NCI-H526 treated with DMSO at 0.1 percent for 48 hours (cell line): Measurements from ENCODE around the gene RTCB.
A peak's percentile ranks its signal among the peaks of the same experiment; 100 is the strongest.

Experiments used
- DNase-seq: peaks from one replicate; lab custom pipeline; 2025; lab: John Stamatoyannopoulos, UW

Gene RTCB

GRCh38 chr22:32411829-32412592 lies at the start of gene RTCB:
Gene RTCB (minus strand): TSS chr22:32412247. CDS start chr22:32412156, 91 bp downstream.
- peak; percentile 69 for DNase-seq

- no peak for DNase-seq
Measured at GRCh38 chr22:32457031-32457430, 45.0 kb upstream of the RTCB start.

- no peak for DNase-seq
Measured at GRCh38 chr22:32448980-32449379, 36.9 kb upstream of the RTCB start.

- DNase-seq: no peak
Measured at GRCh38 chr22:32446321-32446720, 34.3 kb upstream of the RTCB start.

- peak; percentile 7 for DNase-seq
Measured at GRCh38 chr22:32444068-32444467, 32.0 kb upstream of the RTCB start.

GRCh38 chr22:32430352-32430751 lies 18.3 kb upstream of the RTCB start:
- DNase-seq: no peak

- DNase-seq: no peak
Measured at GRCh38 chr22:32426881-32427280, 14.8 kb upstream of the RTCB start.

- no peak for DNase-seq
Measured at GRCh38 chr22:32423664-32424063, 11.6 kb upstream of the RTCB start.

- DNase-seq: no peak
Measured at GRCh38 chr22:32422062-32422461, 10.0 kb upstream of the RTCB start.

- DNase-seq: no peak
Measured at GRCh38 chr22:32421484-32421883, 9.4 kb upstream of the RTCB start.

GRCh38 chr22:32417906-32418305 lies 5.9 kb upstream of the RTCB start:
- no peak for DNase-seq

- DNase-seq: no peak
Measured at GRCh38 chr22:32416556-32417085, 4.6 kb upstream of the RTCB start.

- no peak for DNase-seq
Measured at GRCh38 chr22:32414191-32414590, 2.1 kb upstream of the RTCB start.

- DNase-seq: no peak
Measured at GRCh38 chr22:32413719-32414118, 1.7 kb upstream of the RTCB start.

- DNase-seq: no peak
Measured at GRCh38 chr22:32411402-32411801, 645 bp downstream of the RTCB start.

- DNase-seq: no peak
Measured at GRCh38 chr22:32410459-32410858, 1.6 kb downstream of the RTCB start.

GRCh38 chr22:32409977-32410376 lies 2.1 kb downstream of the RTCB start:
- DNase-seq: no peak

- DNase-seq: no peak
Measured at GRCh38 chr22:32407936-32408335, 4.1 kb downstream of the RTCB start.

- DNase-seq: no peak
Measured at GRCh38 chr22:32407312-32407711, 4.7 kb downstream of the RTCB start.

GRCh38 chr22:32404021-32404420 lies 8.0 kb downstream of the RTCB start:
- DNase-seq: no peak

- DNase-seq: no peak
Measured at GRCh38 chr22:32401486-32401885, 10.6 kb downstream of the RTCB start.

- DNase-seq: no peak
Measured at GRCh38 chr22:32396746-32397145, 15.3 kb downstream of the RTCB start.

GRCh38 chr22:32396255-32396654 lies 15.8 kb downstream of the RTCB start:
- no peak for DNase-seq

- no peak for DNase-seq
Measured at GRCh38 chr22:32395107-32395506, 16.9 kb downstream of the RTCB start.
